CD4-positive, alpha-beta T cell (primary cell): ENCODE results near the gene ATAD2B. TPM values are rescaled to one million over a fixed set of nuclear protein-coding genes. Genes with fewer than 3 reads are reported as not detected.

Source experiments
- ATAC-seq: fragments of 200-7000 bp; cut with Tn5 transposase; one replicate; pipeline ENCODE4 v1.10.0; 2022; ENCODE audit warnings: mild to moderate bottlenecking; ENCODE audit not compliant: poor library complexity
- CTCF ChIA-PET: fragments of 350-600 bp; sonication (Branson Sonifier 250); formaldehyde crosslinking; loops from one replicate; lab custom pipeline; 2021; ENCODE audit warnings: antibody characterized with exemption, inconsistent platforms; lab: Charles Lee
- POLR2A ChIA-PET: fragments of 350-600 bp; sonication (Branson Sonifier 250); formaldehyde crosslinking; loops from one replicate; lab custom pipeline; 2021; ENCODE audit warnings: antibody characterized with exemption, inconsistent platforms; lab: Charles Lee
- DNase-seq, 14 experiments: peaks; one replicate each; pipeline ENCODE4 v3.0.0-alpha.2; 2013 to 2020; ENCODE audit warnings: mixed read lengths in 2 of 14
- H3K27ac ChIP-seq, 2 donors: one replicate each; pipeline versions ENCODE4 v1.5.1 to v1.7.0; 2013; ENCODE audit warnings: low read length in 2 of 2, low read depth in 1 of 2, mild to moderate bottlenecking in 1 of 2
- H3K27me3 ChIP-seq, 2 experiments: 1 replicate in 1 of 2; 2 replicates in 1 of 2; pipeline versions ENCODE4 v1.6.1 to v1.7.0; 2013; ENCODE audit warnings: low read length in 2 of 2, control low read depth in 1 of 2, mild to moderate bottlenecking in 1 of 2, moderate library complexity in 1 of 2; ENCODE audit not compliant: insufficient read depth in 2 of 2, control insufficient read depth in 1 of 2
- H3K36me3 ChIP-seq: one replicate; pipeline ENCODE4 v1.6.1; 2013; ENCODE audit warnings: low read length, control low read depth; ENCODE audit not compliant: insufficient read depth
- H3K4me1 ChIP-seq: one replicate; pipeline ENCODE4 v1.6.1; 2013; ENCODE audit warnings: low read length, control low read depth; ENCODE audit not compliant: insufficient read depth
- H3K4me3 ChIP-seq: one replicate; pipeline ENCODE4 v1.5.1; 2013; ENCODE audit warnings: mild to moderate bottlenecking, low read length, moderate library complexity
- H3K9me3 ChIP-seq, 2 experiments: 1 replicate in 1 of 2; 2 replicates in 1 of 2; pipeline versions ENCODE4 v1.6.1 to v1.7.0; 2013; ENCODE audit warnings: low read length in 2 of 2, mild to moderate bottlenecking in 2 of 2, control low read depth in 1 of 2, moderate library complexity in 1 of 2; ENCODE audit not compliant: control insufficient read depth in 1 of 2, insufficient read depth in 1 of 2
- H3K27ac Mint-ChIP-seq: one replicate; pipeline ENCODE4 v1.8.0; 2020; ENCODE audit warnings: mixed read lengths
- H3K27me3 Mint-ChIP-seq: one replicate; pipeline ENCODE4 v1.8.0; 2021; ENCODE audit warnings: mixed read lengths
- H3K36me3 Mint-ChIP-seq: one replicate; pipeline ENCODE4 v1.8.0; 2021; ENCODE audit warnings: low read depth, mixed read lengths
- H3K4me1 Mint-ChIP-seq: one replicate; pipeline ENCODE4 v1.8.0; 2021; ENCODE audit warnings: low read depth, mixed read lengths
- H3K4me3 Mint-ChIP-seq: one replicate; pipeline ENCODE4 v1.8.0; 2020; ENCODE audit warnings: mild to moderate bottlenecking, mixed read lengths
- H3K9me3 Mint-ChIP-seq: one replicate; pipeline ENCODE4 v1.8.0; 2020; ENCODE audit warnings: mixed read lengths
- CTCF ChIP-seq: fragments of 200-600 bp; IDR thresholded peaks from one replicate; pipeline ENCODE4 v1.8.0; 2022; ENCODE audit warnings: antibody characterized with exemption, mild to moderate bottlenecking
- intact Hi-C, 2 experiments: fragments of 100-400 bp; cut with DNase I in 1 of 2; cut with micrococcal nuclease in 1 of 2; formaldehyde crosslinking; loops; one replicate each; pipeline versions ENCODE4 v1.15.1 to v1.9.0; 2023 to 2025; cut with DNase I, micrococcal nuclease
- total RNA-seq, 174 experiments: library from RNA in 2 of 174; stranded (reverse) in 2 of 174; gene quantifications; one replicate each; pipeline ENCODE4 v1.2.3 and lab custom pipeline; 2021 to 2026

ATAD2B gene
- total RNA-seq, 2 experiments from 2014 or later = 30.7 to 35.4 TPM

- intact Hi-C loops = no loop called here
- Histone ChIP-seq H3K4me1 (peaks cover 1% of the 10 kb centered on the region), H3K4me3 (no peak overlapping the region), H3K27me3 (no peaks in the 10 kb centered on the region), H3K9me3 (no peaks in the 10 kb centered on the region), H3K27ac (no peak overlapping the region), H3K36me3 (no peaks in the 10 kb centered on the region)
- no peaks in the 10 kb centered on the region for H3K9me3 Mint-ChIP-seq
- no peaks in the 10 kb centered on the region for H3K36me3 Mint-ChIP-seq
- H3K4me1 Mint-ChIP-seq = peaks cover 62% of the 10 kb centered on the region
- no peak overlapping the region for H3K27ac Mint-ChIP-seq
- TF ChIP-seq CTCF = no peak
- POLR2A ChIA-PET = interaction anchor here (1.4 to 2.0 kb wide), 2 partner anchors 22 to 24 kb away, joined by 4 to 6 read pairs; partner anchors contain the start of gene ATAD2B
- CTCF ChIA-PET = no interaction called here
- ATAC-seq (no peak), DNase-seq (no peak)
- H3K4me3 Mint-ChIP-seq = no peak overlapping the region
- H3K27me3 Mint-ChIP-seq = no peaks in the 10 kb centered on the region
These were observed 23.9 kb downstream of the ATAD2B start for GRCh38 chr2:23903034-23903433.

DNA sequence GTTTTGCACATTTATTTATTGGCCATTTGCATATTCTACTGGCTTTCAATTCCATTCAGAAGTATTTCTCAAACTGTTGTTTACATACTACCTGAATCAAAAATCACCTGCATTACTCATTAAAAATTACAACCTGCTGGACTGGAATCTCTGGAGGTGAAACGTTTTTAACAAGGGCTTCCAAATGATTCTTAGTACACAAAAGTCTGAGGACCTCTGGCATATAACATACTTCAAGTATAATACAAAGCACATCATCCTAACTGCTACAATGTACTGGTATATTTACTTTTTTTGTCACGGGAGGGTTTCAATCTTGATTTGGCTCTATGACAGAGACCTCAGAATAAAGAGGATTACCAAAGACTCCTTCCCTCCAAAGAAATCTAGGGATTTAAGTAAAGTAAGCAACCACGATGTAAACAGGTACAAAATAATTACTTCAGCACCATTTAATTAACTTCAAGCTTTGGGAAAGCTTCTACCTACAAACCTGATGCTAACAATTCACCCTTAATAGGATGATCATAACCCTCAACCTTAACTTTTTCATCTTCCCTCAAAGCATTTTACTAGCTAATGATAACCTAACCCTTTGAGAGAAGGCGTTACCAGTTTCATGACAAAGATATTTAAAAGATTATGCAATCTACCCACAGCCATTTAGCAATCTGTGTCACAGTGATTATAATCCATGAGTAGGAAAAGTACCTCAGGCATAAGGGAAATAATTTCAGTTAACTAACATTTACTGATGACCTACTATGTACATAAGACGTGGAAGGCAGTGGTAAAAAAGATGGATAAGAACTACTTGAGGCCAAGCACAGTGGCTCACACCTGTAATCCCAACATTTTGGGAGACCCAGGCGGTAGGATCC is 24.7 kb downstream of the ATAD2B start:
- Mint-ChIP-seq H3K27me3 (no peaks in the 10 kb centered on the region), H3K4me3 (no peak overlapping the region), H3K4me1 (peaks cover 64% of the 10 kb centered on the region), H3K36me3 (no peaks in the 10 kb centered on the region), H3K9me3 (no peaks in the 10 kb centered on the region), H3K27ac (no peak overlapping the region)
- H3K4me1 ChIP-seq = peaks cover 3% of the 10 kb centered on the region
- peak in 2 of 14 experiments; percentile 17 to 20 for DNase-seq
- no peak overlapping the region for H3K4me3 ChIP-seq
- intact Hi-C loops = no loop called here
- no peaks in the 10 kb centered on the region for H3K9me3 ChIP-seq
- no peak overlapping the region for H3K27ac ChIP-seq
- ATAC-seq = no peak
- H3K36me3 ChIP-seq = no peaks in the 10 kb centered on the region
- CTCF ChIA-PET = no interaction called here
- POLR2A ChIA-PET = interaction anchor here (0.9 to 2.0 kb wide), 3 partner anchors 23 to 25 kb away, joined by 3 to 6 read pairs (median 4); partner anchors contain the start of gene ATAD2B
- no peak for TF ChIP-seq CTCF
- H3K27me3 ChIP-seq = no peaks in the 10 kb centered on the region

- intact Hi-C loops = no loop called here
- ATAC-seq (no peak), DNase-seq (peak in 2 of 14 experiments; percentile 37 to 61)
- ChIA-PET POLR2A (interaction anchor here (0.7 to 0.9 kb wide), 2 partner anchors 26 to 27 kb away, joined by 3 read pairs; partner anchors contain the start of gene ATAD2B), CTCF (no interaction called here)
- Mint-ChIP-seq H3K4me3 (no peak overlapping the region), H3K9me3 (no peaks in the 10 kb centered on the region), H3K27ac (no peak overlapping the region), H3K4me1 (peaks cover 58% of the 10 kb centered on the region), H3K36me3 (peaks cover 4% of the 10 kb centered on the region), H3K27me3 (no peaks in the 10 kb centered on the region)
- Histone ChIP-seq H3K36me3 (no peaks in the 10 kb centered on the region), H3K4me1 (peaks cover 3% of the 10 kb centered on the region), H3K27ac (no peak overlapping the region), H3K9me3 (no peaks in the 10 kb centered on the region), H3K4me3 (no peak overlapping the region), H3K27me3 (no peaks in the 10 kb centered on the region)
- no peak for TF ChIP-seq CTCF
These were observed 26.2 kb downstream of the ATAD2B start for GRCh38 chr2:23900541-23901322.
